ENCODE data around the gene ARHGEF7. TPM values are rescaled to one million over a fixed set of nuclear protein-coding genes. Genes with fewer than 3 reads are reported as not detected.

Gene ARHGEF7
- total RNA-seq, 1 donor from 2014 or later = 63.7 TPM

GRCh38 chr13:111118898-111119607 lies 3.9 kb downstream of the ARHGEF7 start:
- DNase-seq (no peak), ATAC-seq (no peak)
- TF ChIP-seq, protein P1, sequence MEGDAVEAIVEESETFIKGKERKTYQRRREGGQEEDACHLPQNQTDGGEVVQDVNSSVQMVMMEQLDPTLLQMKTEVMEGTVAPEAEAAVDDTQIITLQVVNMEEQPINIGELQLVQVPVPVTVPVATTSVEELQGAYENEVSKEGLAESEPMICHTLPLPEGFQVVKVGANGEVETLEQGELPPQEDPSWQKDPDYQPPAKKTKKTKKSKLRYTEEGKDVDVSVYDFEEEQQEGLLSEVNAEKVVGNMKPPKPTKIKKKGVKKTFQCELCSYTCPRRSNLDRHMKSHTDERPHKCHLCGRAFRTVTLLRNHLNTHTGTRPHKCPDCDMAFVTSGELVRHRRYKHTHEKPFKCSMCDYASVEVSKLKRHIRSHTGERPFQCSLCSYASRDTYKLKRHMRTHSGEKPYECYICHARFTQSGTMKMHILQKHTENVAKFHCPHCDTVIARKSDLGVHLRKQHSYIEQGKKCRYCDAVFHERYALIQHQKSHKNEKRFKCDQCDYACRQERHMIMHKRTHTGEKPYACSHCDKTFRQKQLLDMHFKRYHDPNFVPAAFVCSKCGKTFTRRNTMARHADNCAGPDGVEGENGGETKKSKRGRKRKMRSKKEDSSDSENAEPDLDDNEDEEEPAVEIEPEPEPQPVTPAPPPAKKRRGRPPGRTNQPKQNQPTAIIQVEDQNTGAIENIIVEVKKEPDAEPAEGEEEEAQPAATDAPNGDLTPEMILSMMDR (IDR thresholded peaks at IDR 0.05) = no peak
- H3K27me3 ChIP-seq (ENCODE audit: low read depth) = peaks cover 21% of the 10 kb centered on the region
- no peak overlapping the region for H3K27ac ChIP-seq
- intact Hi-C loops (cut with DNase I) = no loop called here
- H3K4me3 ChIP-seq = no peak overlapping the region
- H3K36me3 ChIP-seq = no peaks in the 10 kb centered on the region
- peaks cover 35% of the 10 kb centered on the region for H3K4me1 ChIP-seq
- no peaks in the 10 kb centered on the region for H3K9me3 ChIP-seq

DNA sequence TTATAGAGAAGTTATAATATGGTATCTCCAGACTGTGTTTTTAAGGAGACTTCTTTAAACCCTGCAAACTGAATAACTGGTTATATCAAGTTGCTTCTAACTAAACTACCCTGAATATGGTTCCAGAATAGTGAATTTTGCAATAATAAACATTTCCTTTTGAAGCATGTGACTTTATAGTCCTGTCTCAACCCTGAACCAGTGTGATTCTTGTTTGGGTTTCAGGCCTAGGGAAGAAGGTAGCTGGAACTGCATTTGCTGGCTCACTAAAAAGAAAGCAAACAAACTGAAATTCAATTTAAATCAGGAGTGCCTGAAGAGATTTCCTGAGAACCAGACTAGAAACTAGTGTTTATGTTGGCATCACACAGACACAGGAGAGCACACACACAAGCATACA lies 4.9 kb downstream of the ARHGEF7 start:
- Histone ChIP-seq H3K4me1 (peaks cover 28% of the 10 kb centered on the region), H3K27ac (no peak overlapping the region), H3K4me3 (no peak overlapping the region), H3K9me3 (no peaks in the 10 kb centered on the region), H3K27me3 (ENCODE audit: low read depth) (peaks cover 12% of the 10 kb centered on the region), H3K36me3 (no peaks in the 10 kb centered on the region)
- TF ChIP-seq, protein P1 (IDR thresholded peaks at IDR 0.05) = no peak
- intact Hi-C loops (cut with DNase I) = no loop called here
- DNase-seq (no peak), ATAC-seq (no peak)

DNA sequence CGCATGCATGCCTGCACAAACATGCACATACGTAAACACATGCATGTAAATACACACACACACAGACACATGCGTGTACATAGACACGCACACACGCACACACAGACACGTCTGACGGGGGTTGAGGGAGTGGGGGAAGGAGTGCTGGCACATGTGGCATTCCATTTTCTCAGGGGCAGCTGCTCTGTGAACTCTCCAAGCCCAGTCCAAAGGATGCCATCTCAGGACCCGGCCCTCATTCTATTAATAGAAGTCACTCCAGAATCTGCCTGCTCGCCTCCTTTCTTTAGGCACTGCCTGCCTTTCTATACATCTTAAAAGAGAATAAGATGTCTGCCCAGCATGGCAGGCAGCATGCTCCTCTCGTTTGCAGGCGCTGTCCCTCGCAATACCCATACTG lies 5.3 kb downstream of the ARHGEF7 start:
- peaks cover 12% of the 10 kb centered on the region for H3K27me3 ChIP-seq (ENCODE audit: low read depth)
- H3K9me3 ChIP-seq = no peaks in the 10 kb centered on the region
- intact Hi-C loops (cut with DNase I) = no loop called here
- H3K4me3 ChIP-seq = no peak overlapping the region
- no peak for ATAC-seq
- H3K4me1 ChIP-seq = peaks cover 28% of the 10 kb centered on the region
- no peak for DNase-seq
- TF ChIP-seq, protein P1 (IDR thresholded peaks at IDR 0.05) = no peak
- no peak overlapping the region for H3K27ac ChIP-seq
- H3K36me3 ChIP-seq = no peaks in the 10 kb centered on the region

DNA sequence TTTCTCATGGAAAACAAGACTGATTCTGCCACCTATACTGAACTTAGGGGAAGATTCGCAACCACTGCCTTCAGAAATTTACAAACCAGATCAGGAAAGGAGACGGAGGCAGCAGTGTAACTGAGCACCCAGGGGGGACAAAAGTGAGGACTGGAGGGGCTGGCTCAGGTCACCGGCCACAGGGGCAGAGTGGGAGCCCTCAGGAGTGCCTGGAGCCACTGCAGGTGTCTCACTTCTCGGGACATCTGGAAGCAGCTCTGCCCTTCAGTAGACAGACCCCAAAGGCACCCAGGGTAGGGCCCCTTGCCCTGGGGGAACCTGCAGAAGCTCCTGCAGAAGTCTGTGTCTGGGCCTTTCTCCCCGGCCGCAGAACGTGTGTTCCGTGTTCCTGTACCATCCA lies 5.8 kb downstream of the ARHGEF7 start:
- no peaks in the 10 kb centered on the region for H3K9me3 ChIP-seq

GRCh38 chr13:111121506-111121905 lies 6.4 kb downstream of the ARHGEF7 start:
- ATAC-seq (no peak), DNase-seq (no peak)
- peaks cover 7% of the 10 kb centered on the region for H3K27me3 ChIP-seq (ENCODE audit: low read depth)
- TF ChIP-seq, protein P1 (IDR thresholded peaks at IDR 0.05) = no peak
- intact Hi-C loops (cut with DNase I) = no loop called here
- H3K36me3 ChIP-seq = no peaks in the 10 kb centered on the region
- no peaks in the 10 kb centered on the region for H3K9me3 ChIP-seq
- no peak overlapping the region for H3K27ac ChIP-seq
- peaks cover 22% of the 10 kb centered on the region for H3K4me1 ChIP-seq
- no peak overlapping the region for H3K4me3 ChIP-seq

More for the DNA sequence above, 5.8 kb downstream of the ARHGEF7 start:
- Histone ChIP-seq H3K27me3 (ENCODE audit: low read depth) (peaks cover 11% of the 10 kb centered on the region), H3K4me1 (peaks cover 27% of the 10 kb centered on the region), H3K27ac (no peak overlapping the region), H3K36me3 (no peaks in the 10 kb centered on the region), H3K4me3 (no peak overlapping the region)
- ATAC-seq = no peak
- DNase-seq = no peak
- TF ChIP-seq, protein P1 (IDR thresholded peaks at IDR 0.05) = no peak
- intact Hi-C loops (cut with DNase I) = no loop called here

All from lower lobe of right lung (tissue), 2 donors.